ENCODE measurements around the gene MACROD2.

The MACROD2 gene

GRCh38 chr20:14838663-14839628 is 843.6 kb downstream of the MACROD2 start:
- in situ Hi-C loops (cut with MboI; ENCODE audit: low sequenced_read_pairs): no loop called here

GRCh38 chr20:14845199-14846160 is 850.2 kb downstream of the MACROD2 start:
- in situ Hi-C loops (cut with MboI; ENCODE audit: low sequenced_read_pairs): no loop called here

DNA sequence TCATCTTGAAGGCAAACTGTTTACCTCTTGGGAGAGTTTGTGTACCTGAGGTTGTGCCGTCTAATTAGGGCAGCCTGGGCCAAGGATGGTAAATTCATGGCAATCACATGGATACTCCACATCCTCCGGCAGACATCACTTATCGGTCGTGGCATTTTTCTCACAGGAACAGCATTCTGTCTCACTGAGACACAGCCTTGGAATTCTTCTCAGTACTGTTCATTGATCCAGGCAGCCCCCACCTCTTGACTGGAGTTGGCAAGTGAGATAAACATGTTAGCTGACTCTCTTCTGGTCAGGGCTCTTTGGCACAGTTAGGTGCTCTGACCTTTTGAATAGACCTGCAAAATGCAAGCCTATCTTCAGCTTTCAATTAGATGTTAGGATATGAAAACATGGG is 853.5 kb downstream of the MACROD2 start:
- in situ Hi-C loops (cut with MboI; ENCODE audit: low sequenced_read_pairs): no loop called here

- in situ Hi-C loops (cut with MboI; ENCODE audit: low sequenced_read_pairs): no loop called here
Measured at GRCh38 chr20:14853079-14853478, 857.8 kb downstream of the MACROD2 start.

GRCh38 chr20:14855171-14855570 is 859.9 kb downstream of the MACROD2 start:
- in situ Hi-C loops (cut with MboI; ENCODE audit: low sequenced_read_pairs): no loop called here

DNA sequence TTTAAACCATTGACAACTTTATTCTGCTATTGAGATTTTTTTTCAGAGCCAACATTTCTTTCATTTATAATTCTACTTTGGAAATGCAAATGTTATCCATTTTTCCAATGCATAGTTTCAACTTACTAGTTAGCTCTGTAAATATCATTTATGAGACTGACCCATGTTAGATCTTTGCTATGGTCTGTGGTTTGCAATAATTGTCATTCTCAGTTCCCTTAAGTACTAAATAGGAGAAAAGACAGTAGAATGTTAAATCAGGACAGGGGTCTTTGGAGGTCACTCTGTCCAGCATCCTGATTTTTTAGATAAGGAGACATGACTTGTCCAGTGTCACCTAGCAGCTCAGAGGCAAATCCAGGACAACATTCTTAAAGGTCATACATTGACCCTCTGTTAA is 864.3 kb downstream of the MACROD2 start:
- in situ Hi-C loops (cut with MboI; ENCODE audit: low sequenced_read_pairs): no loop called here

- in situ Hi-C loops (cut with MboI; ENCODE audit: low sequenced_read_pairs): no loop called here
Measured at GRCh38 chr20:14860410-14860814, 865.1 kb downstream of the MACROD2 start.

- in situ Hi-C loops (cut with MboI; ENCODE audit: low sequenced_read_pairs): no loop called here
Measured at GRCh38 chr20:14861028-14861699, 865.8 kb downstream of the MACROD2 start.

DNA sequence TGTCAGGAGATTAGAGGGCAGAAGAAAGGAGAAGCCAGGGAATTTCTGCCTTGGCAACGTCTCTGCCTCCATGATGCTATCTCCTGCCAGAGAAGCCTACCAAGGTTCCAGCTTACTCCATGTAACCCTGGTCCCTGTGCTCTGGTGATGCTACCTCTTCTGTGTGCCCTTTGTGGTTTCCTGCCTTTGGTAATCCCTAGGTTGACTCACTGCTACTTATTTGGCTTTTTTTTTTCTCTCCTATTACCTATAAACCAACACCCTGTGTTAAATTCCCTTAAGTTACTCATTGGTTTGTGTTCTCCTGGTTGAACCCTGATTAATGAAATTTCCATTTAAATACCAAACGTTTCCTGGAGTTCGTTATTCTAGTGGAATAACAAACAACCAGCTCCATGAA is 869.9 kb downstream of the MACROD2 start:
- in situ Hi-C loops (cut with MboI; ENCODE audit: low sequenced_read_pairs): no loop called here

GRCh38 chr20:14865731-14866130 is 870.4 kb downstream of the MACROD2 start:
- in situ Hi-C loops (cut with MboI; ENCODE audit: low sequenced_read_pairs): no loop called here

DNA sequence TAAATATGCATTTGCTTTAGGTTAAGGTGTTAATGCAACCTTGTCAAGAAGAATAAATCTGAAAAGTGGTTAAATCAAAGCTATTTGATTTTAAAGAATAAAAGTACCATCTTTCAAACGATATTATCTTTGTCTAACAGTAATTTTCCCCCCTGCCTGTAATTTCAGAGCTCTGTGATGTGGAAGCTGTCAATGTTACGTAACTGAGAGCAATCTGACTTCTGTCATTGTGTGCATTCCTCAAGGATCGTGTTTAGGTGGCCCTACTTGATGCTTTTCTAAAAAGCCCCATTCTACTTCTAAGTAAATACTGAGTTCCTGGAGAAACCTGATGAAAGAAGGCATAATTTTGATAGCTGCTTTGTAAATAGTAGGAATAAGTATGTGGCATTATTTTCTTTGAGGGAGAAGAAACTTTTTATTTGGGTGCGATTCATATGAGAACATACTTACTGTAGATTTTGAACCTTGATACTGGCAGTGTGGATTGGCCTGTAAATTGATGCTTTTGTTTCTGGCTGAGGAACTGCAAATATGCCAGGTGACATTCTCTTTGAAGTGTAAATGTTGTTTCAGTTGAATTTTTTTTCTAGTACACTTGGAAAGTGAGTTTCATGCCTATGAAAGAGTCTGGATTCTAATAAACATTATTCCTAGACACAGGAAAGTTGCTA is 871.7 kb downstream of the MACROD2 start:
- in situ Hi-C loops (cut with MboI; ENCODE audit: low sequenced_read_pairs): no loop called here

DNA sequence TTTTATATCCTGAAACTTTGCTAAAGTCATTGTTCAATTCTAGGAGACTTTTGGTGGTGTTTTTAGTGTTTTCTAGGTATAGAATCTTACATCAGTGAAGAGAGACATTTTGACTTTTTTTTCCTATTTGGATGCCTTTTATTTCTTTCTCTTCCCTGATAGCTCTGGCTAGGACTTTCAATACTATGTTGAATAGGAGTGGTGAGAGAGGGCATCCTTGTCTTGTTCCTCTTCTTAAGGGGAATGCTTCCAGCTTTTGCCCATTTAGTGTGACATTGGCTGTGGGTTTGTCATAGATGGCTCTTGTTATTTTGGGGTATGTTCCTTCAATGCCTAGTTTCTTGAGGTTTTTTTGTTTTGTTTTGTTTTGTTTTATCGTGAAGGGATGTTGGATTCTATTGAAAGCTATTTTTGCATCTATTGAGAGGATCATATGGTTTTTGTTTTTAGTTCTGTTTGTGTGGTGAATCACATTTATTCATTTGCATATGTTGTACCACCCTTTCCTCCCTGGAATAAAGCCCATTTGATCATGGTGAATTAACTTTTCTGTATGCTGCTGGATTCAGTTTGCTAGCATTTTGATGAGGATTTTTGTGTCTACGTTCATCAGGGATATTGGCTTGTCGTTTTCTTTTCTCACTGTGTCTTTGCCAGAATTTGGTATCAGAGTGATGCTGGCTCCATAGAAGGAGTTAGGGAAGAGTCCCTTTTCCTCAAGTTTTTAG is 882.1 kb downstream of the MACROD2 start:
- in situ Hi-C loops (cut with MboI; ENCODE audit: low sequenced_read_pairs): no loop called here

- in situ Hi-C loops (cut with MboI; ENCODE audit: low sequenced_read_pairs): no loop called here
Measured at GRCh38 chr20:14878676-14879019, 883.3 kb downstream of the MACROD2 start.

DNA sequence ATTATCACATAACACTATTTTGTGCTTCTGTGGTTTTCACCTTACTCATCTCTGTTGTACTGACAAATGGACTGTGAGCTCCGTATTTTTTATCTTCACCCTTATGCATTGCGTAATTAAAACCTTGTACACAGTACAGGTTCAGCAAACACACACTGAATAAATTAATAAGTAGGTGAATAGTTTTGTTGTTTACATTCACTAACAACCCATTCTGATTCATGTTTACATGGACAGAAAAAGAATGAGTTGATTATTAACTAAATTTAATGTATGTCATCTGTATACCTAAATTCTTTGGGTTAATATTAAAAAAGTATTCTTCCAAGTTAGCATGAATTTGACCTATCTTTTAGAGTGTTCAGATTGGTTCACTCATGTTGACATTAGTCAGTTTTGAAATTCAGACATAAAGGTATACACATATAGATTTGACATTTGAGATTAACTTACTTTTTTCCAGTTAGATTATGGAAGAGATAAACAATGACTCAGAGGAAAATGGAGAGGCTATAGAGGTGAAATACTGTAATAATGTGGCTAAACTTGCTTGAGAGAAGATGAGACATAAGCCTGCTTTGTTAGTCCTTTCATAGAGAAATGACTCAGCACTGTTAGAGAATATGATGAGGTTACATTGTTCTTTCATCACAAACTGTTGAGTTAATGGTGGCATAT is 883.8 kb downstream of the MACROD2 start:
- in situ Hi-C loops (cut with MboI; ENCODE audit: low sequenced_read_pairs): no loop called here

- in situ Hi-C loops (cut with MboI; ENCODE audit: low sequenced_read_pairs): no loop called here
Measured at GRCh38 chr20:14879839-14880238, 884.5 kb downstream of the MACROD2 start.

GRCh38 chr20:14881518-14881917 is 886.2 kb downstream of the MACROD2 start:
- in situ Hi-C loops (cut with MboI; ENCODE audit: low sequenced_read_pairs): no loop called here

DNA sequence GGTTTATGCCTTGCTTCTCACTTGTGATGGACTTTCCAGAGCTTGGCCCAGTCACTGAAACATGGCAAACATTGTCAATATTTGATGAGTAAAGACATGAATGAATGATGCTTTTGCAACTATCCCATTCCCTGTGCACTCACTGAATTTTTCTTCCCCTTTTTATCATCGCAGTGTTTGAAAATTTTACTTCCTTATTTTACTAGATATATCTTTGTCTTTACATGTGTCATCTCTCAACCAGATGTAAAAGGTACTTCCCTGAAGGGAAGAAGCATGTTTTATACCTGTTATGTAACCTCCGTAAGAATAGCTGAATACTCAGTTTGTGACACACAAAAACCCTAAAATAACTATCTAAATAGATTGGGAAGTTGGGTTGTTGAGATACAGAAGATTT is 886.8 kb downstream of the MACROD2 start:
- in situ Hi-C loops (cut with MboI; ENCODE audit: low sequenced_read_pairs): no loop called here

DNA sequence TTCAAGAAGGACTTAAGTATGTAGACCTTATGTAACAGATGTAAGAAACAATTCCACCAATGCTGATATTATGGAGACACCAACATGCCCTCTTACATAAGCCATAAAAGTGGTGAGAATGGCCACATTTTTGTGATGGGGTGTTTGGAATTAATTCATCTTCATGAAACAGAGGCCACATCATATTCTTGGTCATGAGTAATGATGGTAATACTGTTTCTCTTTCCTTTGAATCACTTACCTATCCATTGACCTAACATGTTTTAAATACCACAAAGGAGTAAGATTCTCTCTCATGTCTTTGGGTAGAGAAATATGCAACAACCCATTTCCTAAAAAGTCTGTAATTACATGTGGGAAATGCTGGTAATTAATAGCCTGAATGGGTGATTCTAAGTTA is 887.5 kb downstream of the MACROD2 start:
- in situ Hi-C loops (cut with MboI; ENCODE audit: low sequenced_read_pairs): no loop called here

- in situ Hi-C loops (cut with MboI; ENCODE audit: low sequenced_read_pairs): no loop called here
Measured at GRCh38 chr20:14883324-14883723, 888.0 kb downstream of the MACROD2 start.
